Pancreas (tissue), 10 donors: ENCODE data around the gene STRN4. TPM values are rescaled to one million over a fixed set of nuclear protein-coding genes. Genes with fewer than 3 reads are reported as not detected.
"Not testable (repeated sequence)": the region's sequence is repeated elsewhere in the genome, so short reads cannot be mapped to it uniquely, and the experiment has no call there.

Experiments
- ATAC-seq, 4 donors: fragments of 200-7000 bp; cut with Tn5 transposase; one replicate each; pipeline versions ENCODE4 v1.8.0 to v1.9.1; 2020; ENCODE audit warnings: mild to moderate bottlenecking in 4 of 4, moderate library complexity in 4 of 4
- DNase-seq, 6 donors: peaks; one replicate each; pipeline ENCODE4 v3.0.0-alpha.2; 2020
- FAIRE-seq: peaks from 2 replicates; lab custom pipeline; 2012; peaks lifted over from hg19 to GRCh38; lab: Jason Lieb, UNC
- H3K27ac ChIP-seq, 4 donors: fragments of 200-600 bp; sonication (generic); 1 replicate in 3 of 4; 2 replicates in 1 of 4; pipeline versions ENCODE4 v1.5.0 to v1.8.0; 2020
- H3K27me3 ChIP-seq, 4 donors: fragments of 200-600 bp; one replicate each; pipeline ENCODE4 v1.8.0; 2021
- H3K36me3 ChIP-seq, 3 donors: fragments of 200-600 bp; sonication (generic) in 1 of 3; one replicate each; pipeline versions ENCODE4 v1.5.0 to v1.8.0; 2020 to 2021
- H3K4me1 ChIP-seq, 3 donors: fragments of 200-600 bp; one replicate each; pipeline ENCODE4 v1.8.0; 2021
- H3K4me3 ChIP-seq, 4 donors: fragments of 200-600 bp; sonication (generic) in 2 of 4; one replicate each; pipeline versions ENCODE4 v1.5.0 to v1.8.0; 2020 to 2021
- H3K9me3 ChIP-seq, 4 donors: fragments of 200-600 bp; one replicate each; pipeline ENCODE4 v1.8.0; 2021
- CTCF ChIP-seq, 4 donors: fragments of 200-600 bp; sonication (generic) in 3 of 4; IDR thresholded peaks; one replicate each; pipeline versions ENCODE4 v1.5.0 to v1.8.0; 2021; ENCODE audit warnings: antibody characterized with exemption in 4 of 4
- WGBS, 2 donors: extraction: QIAGEN DNeasy Blood & Tissue Kit; methylation state at CpG; one replicate each; pipeline ENCODE4 v1.1.7; 2013; 5-methylcytosine and 5-hydroxymethylcytosine counted together
- intact Hi-C, 3 donors: fragments of 100-400 bp; cut with DNase I; formaldehyde crosslinking; loops; one replicate each; pipeline versions ENCODE4 v1.11.1 to v1.14.2; 2022
- polyA plus RNA-seq, 2 donors: library from polyadenylated mRNA; stranded (reverse); fragments of 200-250 nt; gene quantifications; one replicate each; pipeline ENCODE4 v1.2.3, GENCODE V29; 2013
- total RNA-seq, 6 donors: library from RNA; stranded (reverse); fragmentation: NEBNext Ultra II Directional in 4 of 6; extraction: Animal tissue kit (Norgen Biotek cat#: 25700) in 4 of 6; gene quantifications; one replicate each; pipeline versions ENCODE4 v1.2.1 to v1.2.4, GENCODE V29; 2021 to 2023
- donor health status: healthy with polysubstance abuse.
- donor health status: DM: no; HTN: no; CAD: no; lungs with moderate emphysema.
- donor health status: DM: no; HTN: no; CAD: no.
- donor health status: control.
- donor health status: control.
- donor health status: Bipolar disorder and iron deficiency.
- donor health status: DM: yes; HTN: yes; CAD: no.
- donor health status: DM: no; HTN: no; CAD: no.
- donor health status: DM: no; HTN: no; CAD: no.
- donor health status: DM: yes; HTN: yes; CAD: no.

The STRN4 gene
- total and polyA plus RNA-seq, 8 donors, result 26.4 to 48.0 (median 37.7) TPM

- no peak for TF ChIP-seq CTCF (IDR thresholded peaks at IDR 0.05)
- Histone ChIP-seq H3K4me3 (peak overlapping the region; percentile 40 to 74 (median 64)), H3K4me1 (peaks cover 8 to 13% (median 10%) of the 10 kb centered on the region in 3 donors), H3K27ac (peak overlapping the region in 2 of 4 donors; percentile 89 to 91), H3K36me3 (peaks cover 0 to 6% (median 0%) of the 10 kb centered on the region in 3 donors), H3K9me3 (no peaks in the 10 kb centered on the region), H3K27me3 (no peaks in the 10 kb centered on the region)
- 16 to 17% methylated on average over 8 of the region's 8 CpGs for WGBS, 2 donors
- peak in 1 of 6 donors; percentile 28 for DNase-seq
- ATAC-seq, result no peak
- intact Hi-C loops, result no loop called here
- FAIRE-seq, result no peak
These were observed 30.7 kb downstream of the STRN4 start for GRCh38 chr19:46715620-46715974.

GRCh38 chr19:46714444-46715106 is 31.7 kb downstream of the STRN4 start:
- 1 to 2% methylated on average over 10 to 12 of the region's 12 CpGs for WGBS, 2 donors
- Histone ChIP-seq H3K4me3 (peak overlapping the region; percentile 31 to 74 (median 59)), H3K36me3 (peaks cover 0 to 5% (median 1%) of the 10 kb centered on the region in 3 donors), H3K27ac (peak overlapping the region; percentile 71 to 91 (median 82)), H3K27me3 (no peaks in the 10 kb centered on the region), H3K4me1 (peaks cover 8 to 13% (median 10%) of the 10 kb centered on the region in 3 donors), H3K9me3 (no peaks in the 10 kb centered on the region)
- TF ChIP-seq CTCF (IDR thresholded peaks at IDR 0.05), result no peak
- peak; percentile 36 to 58 (median 52) for ATAC-seq
- peak in 1 of 6 donors; percentile 47 for DNase-seq
- intact Hi-C loops, result no loop called here
- FAIRE-seq, result no peak

- no peak for FAIRE-seq
- peak; percentile 72 to 83 (median 80) for ATAC-seq
- Histone ChIP-seq H3K36me3 (peaks cover 0 to 5% (median 4%) of the 10 kb centered on the region in 3 donors), H3K4me1 (peaks cover 8 to 13% (median 10%) of the 10 kb centered on the region in 3 donors), H3K4me3 (peak overlapping the region; percentile 31 to 74 (median 59)), H3K27ac (peak overlapping the region; percentile 71 to 91 (median 82)), H3K27me3 (no peaks in the 10 kb centered on the region), H3K9me3 (no peaks in the 10 kb centered on the region)
- DNase-seq, result peak; percentile 89 to 97 (median 93)
- intact Hi-C loops, result no loop called here
- no peak for TF ChIP-seq CTCF (IDR thresholded peaks at IDR 0.05)
- WGBS, 2 donors, result 0 to 1% methylated on average over 24 to 39 of the region's 39 CpGs
These were observed 32.3 kb downstream of the STRN4 start for GRCh38 chr19:46713781-46714443.

GRCh38 chr19:46712768-46713338 is 33.4 kb downstream of the STRN4 start:
- DNase-seq, ATAC-seq, H3K27ac ChIP-seq, intact Hi-C loops, H3K9me3 ChIP-seq, FAIRE-seq, H3K27me3 ChIP-seq, H3K4me3 ChIP-seq, H3K36me3 ChIP-seq: not testable (repeated sequence)
- peaks cover 8 to 12% (median 10%) of the 10 kb centered on the region in 3 donors for H3K4me1 ChIP-seq
- 88 to 89% methylated on average over 6 of the region's 6 CpGs for WGBS, 2 donors

GRCh38 chr19:46710687-46711086 is 35.6 kb downstream of the STRN4 start:
- H3K27me3 ChIP-seq, result no peaks in the 10 kb centered on the region
- no peak for FAIRE-seq
- H3K4me1 ChIP-seq, result peaks cover 7 to 10% (median 10%) of the 10 kb centered on the region in 3 donors
- H3K36me3 ChIP-seq, result peaks cover 0 to 11% (median 5%) of the 10 kb centered on the region in 3 donors
- WGBS, 2 donors, result 87 to 90% methylated on average over 25 of the region's 25 CpGs
- H3K9me3 ChIP-seq, result no peaks in the 10 kb centered on the region
- TF ChIP-seq CTCF (IDR thresholded peaks at IDR 0.05), result no peak
- H3K27ac ChIP-seq, result no peak overlapping the region
- intact Hi-C loops, result no loop called here
- H3K4me3 ChIP-seq, result no peak overlapping the region
- no peak for ATAC-seq
- no peak for DNase-seq
